GF-D8 (cell line): ENCODE data around the gene GPR83.
"Not testable (repeated sequence)": the region's sequence is repeated elsewhere in the genome, so short reads cannot be mapped to it uniquely, and the experiment has no call there.

Experiments
- DNase-seq: peaks from one replicate; lab custom pipeline; 2025; lab: John Stamatoyannopoulos, UW

GPR83 gene

GRCh38 chr11:94400839-94401772, at the start of gene GPR83:
Gene GPR83 (minus strand): TSS chr11:94401419. CDS start chr11:94401247, 172 bp downstream.
- no peak for DNase-seq

GRCh38 chr11:94450048-94450447, 48.8 kb upstream of the GPR83 start:
- no peak for DNase-seq

- no peak for DNase-seq
Measured at GRCh38 chr11:94449437-94449836, 48.2 kb upstream of the GPR83 start.

- no peak for DNase-seq
Measured at GRCh38 chr11:94449029-94449428, 47.8 kb upstream of the GPR83 start.

DNA sequence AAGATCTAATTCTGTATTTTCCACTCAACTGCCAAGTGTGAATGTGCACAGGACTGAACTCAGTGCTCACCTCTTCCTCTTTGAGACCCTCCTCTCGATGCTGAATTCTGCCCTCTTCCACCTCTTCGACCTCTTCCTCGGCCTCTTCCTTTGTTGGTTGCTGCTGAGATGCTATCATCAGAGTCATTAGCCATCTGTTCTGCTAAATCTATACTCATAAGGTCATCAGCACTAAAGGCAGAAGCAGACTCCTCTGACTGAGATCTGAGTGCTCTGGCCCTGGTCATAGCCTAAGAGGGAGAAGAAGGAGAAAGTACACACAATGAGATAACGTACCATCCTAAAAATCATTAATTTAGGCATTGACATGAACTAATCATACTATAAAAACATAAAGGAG, 45.9 kb upstream of the GPR83 start:
- no peak for DNase-seq

- DNase-seq, result no peak
Measured at GRCh38 chr11:94445641-94446040, 44.4 kb upstream of the GPR83 start.

GRCh38 chr11:94433049-94433448, 31.8 kb upstream of the GPR83 start:
- DNase-seq, result no peak

DNA sequence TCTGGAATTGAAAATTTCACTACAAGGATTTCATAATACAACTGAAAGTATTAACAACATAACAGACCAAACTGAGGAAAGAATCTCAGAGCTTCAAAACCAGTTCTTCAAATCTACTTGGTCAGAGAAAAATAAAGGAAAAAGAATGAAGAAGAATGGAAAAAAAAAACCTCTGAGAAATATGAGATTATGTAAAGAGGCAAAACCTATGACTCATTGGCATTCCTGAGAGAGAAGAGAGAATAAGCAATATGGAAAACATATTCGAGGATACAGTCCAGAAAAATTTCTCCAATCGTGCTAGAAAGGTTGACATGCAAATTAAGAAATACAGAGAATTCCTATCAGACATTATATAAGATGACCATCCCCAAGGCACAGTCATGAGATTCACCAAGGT, 23.4 kb upstream of the GPR83 start:
- no peak for DNase-seq

GRCh38 chr11:94424011-94424410, 22.8 kb upstream of the GPR83 start:
- no peak for DNase-seq

DNA sequence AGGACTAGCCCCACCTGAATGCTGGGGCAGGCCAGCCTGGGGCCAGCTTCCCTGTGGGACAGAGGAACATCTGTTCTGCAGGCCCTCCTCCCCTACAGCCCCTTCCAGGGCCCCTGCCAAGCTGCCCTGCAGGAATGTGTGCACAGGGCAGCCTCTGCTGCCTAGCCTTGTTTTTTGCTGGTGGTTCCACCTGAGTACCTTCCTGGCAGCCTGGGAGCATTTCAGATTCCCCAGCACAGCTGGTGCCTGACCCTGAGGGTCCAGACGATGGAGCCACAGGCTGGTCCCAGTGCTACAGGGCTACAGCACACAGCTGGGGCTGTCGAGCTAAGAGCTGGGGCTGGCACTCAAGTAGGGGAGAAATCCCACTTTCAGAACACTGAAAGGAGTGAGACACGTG, 22.3 kb upstream of the GPR83 start:
- DNase-seq, result no peak

- DNase-seq, result no peak
Measured at GRCh38 chr11:94418123-94418765, 17.0 kb upstream of the GPR83 start.

DNA sequence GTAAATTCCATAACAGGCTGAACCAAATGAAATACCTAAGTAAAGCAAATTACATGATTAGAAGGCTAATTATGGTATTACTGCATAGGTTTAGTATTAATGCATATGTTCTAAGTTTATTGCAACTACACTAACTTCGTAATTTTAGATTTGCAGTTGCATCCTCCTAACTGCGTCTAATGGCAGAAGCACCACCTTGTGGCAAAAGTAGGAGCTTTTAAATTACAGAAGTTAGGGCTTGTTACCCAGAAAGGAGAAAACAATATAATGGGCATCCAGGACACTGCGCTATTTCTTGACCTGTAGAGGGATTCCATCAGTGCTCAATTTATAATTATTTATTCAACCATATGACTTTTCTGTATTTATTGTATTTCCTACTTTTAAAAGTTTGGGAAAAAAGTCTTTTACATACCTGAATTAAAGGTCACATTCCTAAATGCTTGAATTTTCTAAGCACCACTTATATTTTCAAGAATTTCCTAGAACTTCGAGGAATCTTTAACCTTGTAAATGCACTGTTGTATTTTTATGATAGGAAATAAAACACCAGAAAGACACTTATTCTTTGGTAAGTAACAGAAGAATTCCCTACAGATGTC, 16.3 kb upstream of the GPR83 start:
- DNase-seq, result no peak

- DNase-seq, result no peak
Measured at GRCh38 chr11:94405062-94405833, 4.0 kb upstream of the GPR83 start.

DNA sequence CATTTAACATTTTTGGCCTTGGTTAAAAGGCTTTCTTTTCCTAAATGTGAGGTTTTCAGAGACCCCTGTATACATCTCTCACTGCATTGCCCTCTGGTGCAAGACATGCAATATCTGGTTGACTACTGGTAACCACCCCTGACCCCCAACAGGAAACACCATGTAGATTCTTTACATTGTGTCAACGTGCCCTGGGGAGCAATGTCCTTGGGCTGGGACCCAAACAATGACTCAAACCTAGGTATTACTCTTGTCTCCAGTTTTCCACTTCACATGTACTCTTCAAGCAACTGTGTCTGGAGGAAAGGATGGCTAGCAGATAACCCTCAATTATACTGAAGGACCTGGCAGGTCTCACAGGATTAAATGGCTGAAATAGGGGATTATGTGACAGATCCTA, 1.1 kb upstream of the GPR83 start:
- DNase-seq, result no peak

DNA sequence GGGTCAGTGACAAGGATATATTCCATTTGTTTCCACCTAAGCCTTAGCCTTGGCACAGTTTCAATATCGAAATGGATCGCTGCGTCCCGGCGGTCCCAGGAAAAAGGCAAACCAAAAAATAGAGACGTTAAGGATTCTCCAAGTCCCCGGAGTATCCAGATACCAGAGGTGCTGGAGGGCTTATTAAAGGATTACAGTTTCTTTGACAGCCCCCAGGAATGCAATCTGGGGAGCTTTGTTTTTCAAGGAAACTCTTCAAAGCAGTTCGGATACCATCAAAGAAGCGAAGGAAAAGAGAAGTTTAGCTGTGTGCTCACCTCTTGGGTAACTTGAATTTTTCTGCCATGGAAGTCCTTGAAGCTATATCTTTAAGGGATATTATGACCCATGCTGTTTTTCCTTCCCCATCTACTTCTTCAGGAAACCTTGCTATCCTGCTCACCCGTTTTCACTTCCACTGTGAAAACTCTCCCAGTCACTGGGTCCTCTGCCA, 600 bp upstream of the GPR83 start:
- DNase-seq, result no peak

- DNase-seq, result no peak
Measured at GRCh38 chr11:94400457-94400838, 771 bp downstream of the GPR83 start.

DNA sequence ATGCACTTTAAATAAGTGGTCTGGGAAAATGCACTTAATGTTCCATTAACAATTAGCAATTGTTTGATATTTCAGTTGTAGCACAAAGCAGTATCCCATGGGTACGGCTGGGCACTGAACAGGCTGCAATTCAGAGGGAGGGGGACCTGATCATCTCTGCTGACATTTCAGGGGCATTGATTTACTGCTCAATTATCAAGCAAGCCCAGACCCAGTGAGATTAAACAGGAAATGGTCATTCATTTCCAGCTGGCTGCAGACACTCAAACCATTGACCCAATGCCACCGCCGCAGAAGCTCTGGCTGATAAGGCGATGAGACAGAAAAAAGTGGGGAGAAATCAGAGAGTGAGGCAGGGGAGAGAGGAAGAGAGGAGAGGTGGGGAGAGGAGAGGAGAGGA, 1.2 kb downstream of the GPR83 start:
- no peak for DNase-seq

DNA sequence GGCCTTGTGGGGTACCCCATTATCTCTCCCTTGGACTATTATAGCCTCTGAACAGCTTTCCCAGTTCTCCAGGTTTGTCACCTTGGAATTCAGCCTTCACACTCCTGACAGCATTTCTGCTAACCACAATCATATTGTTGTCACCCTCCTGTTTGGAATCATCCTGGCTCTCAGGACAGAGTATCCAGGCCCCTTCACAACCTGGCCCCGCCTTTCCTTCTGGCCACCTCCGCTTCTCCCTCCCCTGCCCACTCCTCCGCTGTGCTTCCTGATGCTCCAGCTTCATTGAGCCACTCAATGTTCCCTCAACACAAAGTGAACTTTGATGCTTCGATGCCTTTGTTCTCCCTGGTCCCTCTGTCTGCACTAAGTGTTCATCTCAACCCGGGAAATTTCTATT, 3.1 kb downstream of the GPR83 start:
- no peak for DNase-seq

DNA sequence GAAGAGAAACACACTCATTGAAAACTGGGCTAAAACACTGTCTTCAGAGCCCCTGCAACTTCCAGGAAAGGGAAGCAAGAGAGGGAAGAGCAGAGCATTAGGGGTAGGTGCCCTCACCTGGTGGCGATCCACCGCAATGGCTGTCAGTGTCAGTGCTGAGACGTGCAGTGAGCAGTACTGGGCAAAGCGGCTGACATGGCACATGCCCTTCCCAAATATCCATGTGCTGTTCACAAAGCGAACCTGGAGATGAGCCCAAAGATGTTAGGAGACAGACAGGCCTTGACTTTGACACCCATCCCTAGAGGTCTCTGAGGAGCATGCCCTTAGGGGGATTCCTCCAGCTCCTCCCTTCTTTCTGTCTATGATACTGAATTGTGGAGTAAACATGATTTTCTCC, 4.9 kb downstream of the GPR83 start:
- DNase-seq, result no peak

DNA sequence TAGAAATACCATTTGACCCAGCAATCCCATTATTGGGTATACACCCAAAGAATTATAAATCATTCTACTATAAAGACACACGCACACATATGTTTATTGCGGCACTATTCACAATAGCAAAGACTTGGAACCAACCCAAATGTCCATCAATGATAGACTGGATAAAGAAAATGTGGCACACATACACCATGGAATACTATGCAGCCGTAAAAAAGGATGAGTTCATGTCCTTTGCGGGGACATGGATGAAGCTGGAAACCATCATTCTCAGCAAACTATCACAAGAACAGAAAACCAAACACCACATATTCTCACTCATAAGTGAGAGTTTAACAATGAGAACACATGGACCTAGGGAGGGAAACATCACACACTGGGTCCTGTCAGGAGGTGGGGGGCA, 9.3 kb downstream of the GPR83 start:
- DNase-seq, result not testable (repeated sequence)

GRCh38 chr11:94379613-94380012, 21.6 kb downstream of the GPR83 start:
- no peak for DNase-seq

GRCh38 chr11:94376841-94377240, 24.4 kb downstream of the GPR83 start:
- DNase-seq, result no peak
